GM18505 (cell line): ENCODE data around the gene PARP1.

Source experiments
- ATAC-seq: cut with Tn5 transposase; IDR thresholded peaks from one replicate; pipeline ENCODE4 v1.9.1; 2021; ENCODE audit not compliant: unreplicated experiment
- POLR2A ChIP-seq: IDR thresholded peaks from 4 replicates; pipeline ENCODE4 v1.6.1; 2011; ENCODE audit warnings: borderline replicate concordance; ENCODE audit not compliant: insufficient read depth, insufficient read length; ENCODE audit errors: extremely low read depth

The PARP1 gene

GRCh38 chr1:226322986-226323385 lies 84.9 kb downstream of the PARP1 start:
- ATAC-seq = no peak
- TF ChIP-seq POLR2A = no peak

- no peak for TF ChIP-seq POLR2A
- ATAC-seq = no peak
Observed at GRCh38 chr1:226320930-226321329, 87.0 kb downstream of the PARP1 start.

DNA sequence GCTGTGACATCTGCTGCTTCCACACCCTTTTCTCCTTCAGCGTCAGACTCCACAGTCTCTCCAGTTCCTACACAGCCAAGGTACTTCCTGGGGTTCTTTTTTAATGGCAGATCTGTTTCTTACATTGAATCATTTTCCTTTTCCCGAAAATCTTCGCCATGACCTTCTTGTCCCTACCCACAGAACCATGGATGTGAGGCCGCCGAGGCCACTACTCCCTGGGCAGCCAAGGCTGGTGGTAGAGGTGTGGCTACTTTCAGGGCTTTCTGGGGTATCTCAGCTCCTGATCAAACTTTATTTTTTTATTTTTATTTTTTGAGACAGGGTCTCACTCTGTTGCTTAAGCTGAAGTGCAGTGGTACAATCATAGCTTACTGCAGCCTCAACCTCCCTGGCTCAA lies 89.4 kb downstream of the PARP1 start:
- TF ChIP-seq POLR2A = no peak
- ATAC-seq = no peak

- ATAC-seq = no peak
- no peak for TF ChIP-seq POLR2A
Observed at GRCh38 chr1:226314055-226314454, 93.8 kb downstream of the PARP1 start.

- no peak for TF ChIP-seq POLR2A
- ATAC-seq = no peak
Observed at GRCh38 chr1:226312065-226312464, 95.8 kb downstream of the PARP1 start.

- no peak for ATAC-seq
- no peak for TF ChIP-seq POLR2A
Observed at GRCh38 chr1:226311376-226311775, 96.5 kb downstream of the PARP1 start.
